Astrocyte of the spinal cord (primary cell): ENCODE results near the gene STAT3.

Experiments used
- DNase-seq: peaks from one replicate; pipeline ENCODE4 v3.0.0; 2011; ENCODE audit warnings: low read depth, low spot score
- H3K4me3 ChIP-seq: 2 replicates; pipeline ENCODE4 v1.5.1; 2011; ENCODE audit warnings: low read depth, mild to moderate bottlenecking, low read length, moderate library complexity
- CTCF ChIP-seq: IDR thresholded peaks from 2 replicates; pipeline ENCODE4 v1.5.1; 2012; ENCODE audit warnings: low read depth, mild to moderate bottlenecking, low read length, inconsistent platforms
- in situ Hi-C: cut with HindIII; loops from 2 replicates; pipeline ENCODE4 v1.10.0; 2017; ENCODE audit warnings: low sequenced_read_pairs

The STAT3 gene

GRCh38 chr17:42281571-42282096 is 106.6 kb downstream of the STAT3 start:
- no peak for DNase-seq
- H3K4me3 ChIP-seq, result no peak overlapping the region
- no peak for TF ChIP-seq CTCF
- in situ Hi-C loops, result no loop called here

GRCh38 chr17:42279776-42280630 is 108.2 kb downstream of the STAT3 start:
- DNase-seq, result no peak
- in situ Hi-C loops, result no loop called here
- H3K4me3 ChIP-seq, result no peak overlapping the region
- TF ChIP-seq CTCF, result no peak

GRCh38 chr17:42277342-42277712 is 110.9 kb downstream of the STAT3 start:
- H3K4me3 ChIP-seq, result no peak overlapping the region
- TF ChIP-seq CTCF, result no peak
- DNase-seq, result no peak
- in situ Hi-C loops, result no loop called here

GRCh38 chr17:42276609-42277341 is 111.5 kb downstream of the STAT3 start:
- in situ Hi-C loops, result no loop called here
- peak overlapping the region; percentile 56 for H3K4me3 ChIP-seq
- peak; percentile 83 for DNase-seq
- no peak for TF ChIP-seq CTCF

GRCh38 chr17:42276359-42276608 is 112.0 kb downstream of the STAT3 start, which contains the start of gene STAT5B:
Gene STAT5B, minus strand, starts transcription at chr17:42276391. Its CDS starts 44,264 bp downstream, at chr17:42232127.
- no peak for TF ChIP-seq CTCF
- in situ Hi-C loops, result no loop called here
- no peak for DNase-seq
- peak within 1 kb of the TSS; percentile 80 for H3K4me3 ChIP-seq

GRCh38 chr17:42275527-42276358 is 112.5 kb downstream of the STAT3 start:
- peak overlapping the region; percentile 80 for H3K4me3 ChIP-seq
- peak; percentile 51 for DNase-seq
- no peak for TF ChIP-seq CTCF
- in situ Hi-C loops, result no loop called here
